Measurements from ENCODE around the gene CEP41.

GRCh38 chr7:130349911-130350782, 90.7 kb downstream of the CEP41 start:
- TF ChIP-seq CTCF (IDR thresholded peaks at IDR 0.05), result no peak
- no peak for TF ChIP-seq POLR2A (IDR thresholded peaks at IDR 0.05)

All from uterus (tissue), 2 donors.